GM20000 (cell line): ENCODE data around the gene DTL.

ENCODE experiments used
- DNase-seq: peaks from one replicate; pipeline ENCODE4 v3.0.0; 2012; ENCODE audit warnings: low spot score
- CTCF ChIP-seq: IDR thresholded peaks from 2 replicates; pipeline ENCODE4 v1.5.1; 2012; ENCODE audit warnings: mild to moderate bottlenecking, control low read depth; ENCODE audit errors: extremely low read depth, missing control alignments

Gene DTL

GRCh38 chr1:212132025-212132424 is 96.5 kb downstream of the DTL start:
- DNase-seq: no peak
- no peak for TF ChIP-seq CTCF

- no peak for DNase-seq
- TF ChIP-seq CTCF: no peak
These were observed 97.8 kb downstream of the DTL start for GRCh38 chr1:212133319-212133718.

GRCh38 chr1:212135166-212135565 is 99.6 kb downstream of the DTL start:
- TF ChIP-seq CTCF: no peak
- no peak for DNase-seq

- DNase-seq: no peak
- TF ChIP-seq CTCF: no peak
These were observed 102.3 kb downstream of the DTL start for GRCh38 chr1:212137854-212138253.

GRCh38 chr1:212138457-212138856 is 102.9 kb downstream of the DTL start:
- TF ChIP-seq CTCF: no peak
- no peak for DNase-seq

GRCh38 chr1:212139526-212140135 is 104.1 kb downstream of the DTL start:
- TF ChIP-seq CTCF: no peak
- no peak for DNase-seq

GRCh38 chr1:212141404-212141803 is 105.9 kb downstream of the DTL start:
- TF ChIP-seq CTCF: no peak
- no peak for DNase-seq
